Measurements from ENCODE around the gene SCAF4.

GRCh38 chr21:31750843-31751242 is 18.9 kb upstream of the SCAF4 start:
- TF ChIP-seq CTCF (IDR thresholded peaks at IDR 0.05; ENCODE audit: insufficient read depth, low read length, poor library complexity, severe bottlenecking): no peak
- no peak for TF ChIP-seq EZH2phosphoT487 (conservative IDR thresholded peaks at IDR 0.05; ENCODE audit: low read length)

All from SU-DHL-6 (cell line).